Body of pancreas (tissue), 4 donors: ENCODE measurements around the gene SMIM35.

ENCODE experiments used
- CTCF ChIP-seq, 7 experiments: fragments of 450-650 bp in 4 of 7; fragments of 200-600 bp in 3 of 7; sonication (generic) in 3 of 7; IDR thresholded peaks; one replicate each; pipeline ENCODE4 v1.5.1; 2016 to 2019; ENCODE audit warnings: antibody characterized with exemption in 7 of 7
- POLR2A ChIP-seq, 3 donors: fragments of 450-650 bp; IDR thresholded peaks; one replicate each; pipeline ENCODE4 v1.6.1; 2016; ENCODE audit warnings: antibody characterized with exemption in 3 of 3, mild to moderate bottlenecking in 2 of 3

- no peak for TF ChIP-seq CTCF (IDR thresholded peaks at IDR 0.05)
- no peak for TF ChIP-seq POLR2A (IDR thresholded peaks at IDR 0.05)
Observed at GRCh38 chr11:118071416-118072030, 15.2 kb downstream of the SMIM35 start.
